Measurements from ENCODE around the gene GNS.

The GNS gene

DNA sequence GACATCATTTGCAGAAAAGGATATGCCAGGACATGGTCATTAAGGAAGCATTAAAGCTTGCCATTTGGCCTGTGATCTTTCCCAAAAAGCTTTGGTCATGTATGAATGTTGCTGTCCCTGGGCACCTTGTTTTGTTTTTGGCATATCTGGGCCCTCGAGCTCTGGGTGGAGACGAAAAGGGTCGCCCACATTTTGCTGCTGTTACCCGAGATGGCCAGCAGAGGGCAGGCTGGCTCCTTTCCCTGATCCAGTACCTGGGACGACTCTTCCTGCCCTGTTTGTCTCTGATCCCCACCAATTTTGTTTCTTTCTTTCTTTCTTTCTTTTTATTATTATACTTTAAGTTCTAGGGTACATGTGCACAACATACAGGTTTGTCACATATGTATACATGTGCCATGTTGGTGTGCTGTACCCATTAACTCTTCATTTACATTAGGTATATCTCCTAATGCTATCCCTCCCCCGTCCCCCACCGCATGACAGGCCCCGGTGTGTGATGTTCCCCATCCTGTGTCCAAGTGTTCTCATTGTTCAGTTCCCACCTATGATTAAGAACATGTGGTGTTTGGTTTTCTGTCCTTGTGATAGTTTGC lies 43.1 kb upstream of the GNS start:
- TF ChIP-seq RAD21 (IDR thresholded peaks at IDR 0.05; ENCODE audit: low read depth) = peak; percentile 83
- TF ChIP-seq, protein P1, sequence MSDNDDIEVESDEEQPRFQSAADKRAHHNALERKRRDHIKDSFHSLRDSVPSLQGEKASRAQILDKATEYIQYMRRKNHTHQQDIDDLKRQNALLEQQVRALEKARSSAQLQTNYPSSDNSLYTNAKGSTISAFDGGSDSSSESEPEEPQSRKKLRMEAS (IDR thresholded peaks at IDR 0.05) = 0 out of 2 replicates have a peak, but pooled peaks have one; percentile 18

DNA sequence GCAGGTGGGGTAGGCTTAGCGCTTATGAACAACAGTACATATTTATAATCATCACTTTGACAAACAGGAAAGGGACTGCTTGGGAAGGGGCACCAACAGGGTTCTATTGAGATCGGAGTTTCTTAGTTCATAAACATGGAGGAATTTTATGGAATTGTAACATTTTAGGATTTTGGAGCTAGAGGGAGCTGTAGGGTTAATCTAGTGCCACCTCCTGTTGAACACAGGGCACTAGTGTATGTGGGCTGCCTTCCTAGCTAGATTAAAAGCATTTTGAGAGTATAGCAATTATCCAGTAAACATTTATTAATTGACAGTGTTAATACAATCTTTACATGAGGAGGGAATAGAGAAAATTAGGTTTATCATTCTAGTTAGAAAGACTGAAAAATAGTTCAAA lies 42.2 kb upstream of the GNS start:
- no peak for TF ChIP-seq FOXM1 (IDR thresholded peaks at IDR 0.05; ENCODE audit: borderline replicate concordance, low read depth)
- peak; percentile 29; the same call in 1 of the 2 replicates for TF ChIP-seq RAD21 (IDR thresholded peaks at IDR 0.05; ENCODE audit: low read depth)
- no peak for TF ChIP-seq TAF1 (IDR thresholded peaks at IDR 0.05; ENCODE audit: low read depth)
- no peak for TF ChIP-seq NFIC (IDR thresholded peaks at IDR 0.05)
- TF ChIP-seq, protein P2, sequence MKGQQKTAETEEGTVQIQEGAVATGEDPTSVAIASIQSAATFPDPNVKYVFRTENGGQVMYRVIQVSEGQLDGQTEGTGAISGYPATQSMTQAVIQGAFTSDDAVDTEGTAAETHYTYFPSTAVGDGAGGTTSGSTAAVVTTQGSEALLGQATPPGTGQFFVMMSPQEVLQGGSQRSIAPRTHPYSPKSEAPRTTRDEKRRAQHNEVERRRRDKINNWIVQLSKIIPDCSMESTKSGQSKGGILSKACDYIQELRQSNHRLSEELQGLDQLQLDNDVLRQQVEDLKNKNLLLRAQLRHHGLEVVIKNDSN (IDR thresholded peaks at IDR 0.05) = no peak
- no peak for TF ChIP-seq CEBPB (IDR thresholded peaks at IDR 0.05)

- no peak for TF ChIP-seq NFIC (IDR thresholded peaks at IDR 0.05)
Measured at GRCh38 chr12:64800640-64801039, 41.4 kb upstream of the GNS start.

DNA sequence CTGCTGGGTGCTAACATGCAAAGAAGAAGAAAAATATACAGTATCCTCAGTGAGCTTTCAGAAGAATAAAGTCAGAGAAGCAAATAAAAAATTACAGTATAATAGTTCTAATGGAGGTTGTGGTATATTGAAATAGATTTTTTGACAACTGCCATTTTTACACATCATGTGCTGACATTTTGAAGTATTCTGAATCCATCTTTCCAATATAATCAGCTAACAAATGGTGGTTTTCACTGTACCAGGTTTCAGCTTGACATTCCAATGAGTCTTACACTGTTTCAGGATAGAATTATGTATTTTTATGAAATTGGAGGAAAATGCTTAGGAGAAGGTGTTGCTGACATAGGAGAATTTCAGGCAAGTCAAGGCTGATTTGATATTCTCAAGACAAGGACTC lies 39.0 kb upstream of the GNS start:
- no peak for TF ChIP-seq FOXM1 (IDR thresholded peaks at IDR 0.05; ENCODE audit: borderline replicate concordance, low read depth)
- TF ChIP-seq, protein P1 (IDR thresholded peaks at IDR 0.05) = no peak
- TF ChIP-seq, protein P3, sequence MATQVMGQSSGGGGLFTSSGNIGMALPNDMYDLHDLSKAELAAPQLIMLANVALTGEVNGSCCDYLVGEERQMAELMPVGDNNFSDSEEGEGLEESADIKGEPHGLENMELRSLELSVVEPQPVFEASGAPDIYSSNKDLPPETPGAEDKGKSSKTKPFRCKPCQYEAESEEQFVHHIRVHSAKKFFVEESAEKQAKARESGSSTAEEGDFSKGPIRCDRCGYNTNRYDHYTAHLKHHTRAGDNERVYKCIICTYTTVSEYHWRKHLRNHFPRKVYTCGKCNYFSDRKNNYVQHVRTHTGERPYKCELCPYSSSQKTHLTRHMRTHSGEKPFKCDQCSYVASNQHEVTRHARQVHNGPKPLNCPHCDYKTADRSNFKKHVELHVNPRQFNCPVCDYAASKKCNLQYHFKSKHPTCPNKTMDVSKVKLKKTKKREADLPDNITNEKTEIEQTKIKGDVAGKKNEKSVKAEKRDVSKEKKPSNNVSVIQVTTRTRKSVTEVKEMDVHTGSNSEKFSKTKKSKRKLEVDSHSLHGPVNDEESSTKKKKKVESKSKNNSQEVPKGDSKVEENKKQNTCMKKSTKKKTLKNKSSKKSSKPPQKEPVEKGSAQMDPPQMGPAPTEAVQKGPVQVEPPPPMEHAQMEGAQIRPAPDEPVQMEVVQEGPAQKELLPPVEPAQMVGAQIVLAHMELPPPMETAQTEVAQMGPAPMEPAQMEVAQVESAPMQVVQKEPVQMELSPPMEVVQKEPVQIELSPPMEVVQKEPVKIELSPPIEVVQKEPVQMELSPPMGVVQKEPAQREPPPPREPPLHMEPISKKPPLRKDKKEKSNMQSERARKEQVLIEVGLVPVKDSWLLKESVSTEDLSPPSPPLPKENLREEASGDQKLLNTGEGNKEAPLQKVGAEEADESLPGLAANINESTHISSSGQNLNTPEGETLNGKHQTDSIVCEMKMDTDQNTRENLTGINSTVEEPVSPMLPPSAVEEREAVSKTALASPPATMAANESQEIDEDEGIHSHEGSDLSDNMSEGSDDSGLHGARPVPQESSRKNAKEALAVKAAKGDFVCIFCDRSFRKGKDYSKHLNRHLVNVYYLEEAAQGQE (IDR thresholded peaks at IDR 0.05; ENCODE audit: low read depth) = no peak
- no peak for TF ChIP-seq EP300 (IDR thresholded peaks at IDR 0.05; ENCODE audit: borderline replicate concordance)
- TF ChIP-seq YY1 (IDR thresholded peaks at IDR 0.05; ENCODE audit: low read depth) = no peak
- no peak for TF ChIP-seq EGR1 (IDR thresholded peaks at IDR 0.05)
- TF ChIP-seq NFIC (IDR thresholded peaks at IDR 0.05) = no peak
- no peak for TF ChIP-seq CEBPB (IDR thresholded peaks at IDR 0.05)
- TF ChIP-seq, protein P2 (IDR thresholded peaks at IDR 0.05) = no peak
- no peak for TF ChIP-seq TAF1 (IDR thresholded peaks at IDR 0.05; ENCODE audit: low read depth)

GRCh38 chr12:64797156-64797555 lies 38.0 kb upstream of the GNS start:
- no peak for TF ChIP-seq RAD21 (IDR thresholded peaks at IDR 0.05; ENCODE audit: low read depth)
- no peak for TF ChIP-seq CEBPB (IDR thresholded peaks at IDR 0.05)
- no peak for TF ChIP-seq TEAD4 (IDR thresholded peaks at IDR 0.05)
- TF ChIP-seq, protein P3 (IDR thresholded peaks at IDR 0.05; ENCODE audit: low read depth) = no peak
- TF ChIP-seq, protein P2 (IDR thresholded peaks at IDR 0.05) = no peak
- TF ChIP-seq ZBTB7A (IDR thresholded peaks at IDR 0.05; ENCODE audit: low read depth) = no peak
- no peak for TF ChIP-seq CREB1 (IDR thresholded peaks at IDR 0.05; ENCODE audit: low read depth)
- no peak for TF ChIP-seq TCF12 (IDR thresholded peaks at IDR 0.05; ENCODE audit: low read depth)
- TF ChIP-seq, protein P1 (IDR thresholded peaks at IDR 0.05) = no peak
- no peak for TF ChIP-seq EP300 (IDR thresholded peaks at IDR 0.05; ENCODE audit: borderline replicate concordance)
- no peak for TF ChIP-seq FOXM1 (IDR thresholded peaks at IDR 0.05; ENCODE audit: borderline replicate concordance, low read depth)
- TF ChIP-seq EGR1 (IDR thresholded peaks at IDR 0.05) = no peak
- TF ChIP-seq YY1 (IDR thresholded peaks at IDR 0.05; ENCODE audit: low read depth) = no peak
- no peak for TF ChIP-seq NFIC (IDR thresholded peaks at IDR 0.05)
- TF ChIP-seq TAF1 (IDR thresholded peaks at IDR 0.05; ENCODE audit: low read depth) = no peak

DNA sequence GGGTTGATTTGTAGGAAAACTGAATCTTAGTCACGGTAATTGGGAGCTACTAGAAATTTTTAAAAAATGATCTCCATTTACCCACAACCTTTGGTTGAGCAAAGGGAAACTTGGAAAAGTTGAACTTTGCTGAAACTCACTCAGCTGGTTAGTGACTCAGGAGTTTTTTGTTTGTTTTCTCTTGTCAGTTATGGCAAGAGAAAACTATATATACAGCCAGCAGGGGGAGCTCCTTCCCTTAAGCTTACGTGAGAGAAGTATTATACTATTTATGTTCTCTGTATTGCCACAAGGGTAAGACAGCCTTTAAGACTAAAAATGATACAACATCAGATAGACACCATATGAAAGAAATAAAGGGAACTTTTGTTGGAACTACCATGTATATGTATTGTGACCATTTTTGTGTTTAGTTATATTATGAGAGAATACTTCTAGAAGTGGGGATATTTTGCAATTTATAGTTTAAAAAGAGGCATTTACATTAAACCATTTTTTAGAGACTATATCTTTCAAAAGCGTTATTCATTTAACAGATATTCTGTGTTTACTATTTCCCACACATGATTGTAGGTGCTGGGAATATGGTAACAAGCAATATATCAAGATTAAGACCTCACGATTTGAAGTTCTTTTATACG lies 37.1 kb upstream of the GNS start:
- peak; percentile 68 for TF ChIP-seq RAD21 (IDR thresholded peaks at IDR 0.05; ENCODE audit: low read depth)
- TF ChIP-seq CREB1 (IDR thresholded peaks at IDR 0.05; ENCODE audit: low read depth) = no peak

All from Ishikawa (cell line).